ENCODE measurements around the gene SOX8.
"Not testable (repeated sequence)": the region's sequence is repeated elsewhere in the genome, so short reads cannot be mapped to it uniquely, and the experiment has no call there.

The SOX8 gene

GRCh38 chr16:1009358-1010150 is 28.0 kb downstream of the SOX8 start:
- DNase-seq: no peak

GRCh38 chr16:1010251-1010650 is 28.7 kb downstream of the SOX8 start:
- DNase-seq: no peak

GRCh38 chr16:1010815-1011214 is 29.2 kb downstream of the SOX8 start:
- no peak for DNase-seq

GRCh38 chr16:1011316-1012082 is 29.9 kb downstream of the SOX8 start:
- no peak for DNase-seq

GRCh38 chr16:1012135-1012534 is 30.6 kb downstream of the SOX8 start:
- no peak for DNase-seq

GRCh38 chr16:1012722-1013592 is 31.4 kb downstream of the SOX8 start:
- DNase-seq: no peak

GRCh38 chr16:1013593-1013900 is 32.0 kb downstream of the SOX8 start:
- DNase-seq: no peak

GRCh38 chr16:1014221-1014620 is 32.7 kb downstream of the SOX8 start:
- no peak for DNase-seq

GRCh38 chr16:1014771-1015495 is 33.4 kb downstream of the SOX8 start:
- no peak for DNase-seq

GRCh38 chr16:1018447-1019198 is 37.1 kb downstream of the SOX8 start:
- no peak for DNase-seq

GRCh38 chr16:1019231-1020090 is 37.9 kb downstream of the SOX8 start:
- DNase-seq: no peak

GRCh38 chr16:1020091-1020399 is 38.5 kb downstream of the SOX8 start:
- no peak for DNase-seq

- DNase-seq: no peak
Observed at GRCh38 chr16:1020591-1020990, 39.0 kb downstream of the SOX8 start.

- no peak for DNase-seq
Observed at GRCh38 chr16:1021553-1022160, 40.1 kb downstream of the SOX8 start.

GRCh38 chr16:1022466-1022865 is 40.9 kb downstream of the SOX8 start:
- DNase-seq: no peak

- DNase-seq: no peak
Observed at GRCh38 chr16:1024138-1024537, 42.6 kb downstream of the SOX8 start.

GRCh38 chr16:1025183-1025809 is 43.7 kb downstream of the SOX8 start:
- DNase-seq: not testable (repeated sequence)

GRCh38 chr16:1026057-1026783 is 44.6 kb downstream of the SOX8 start:
- no peak for DNase-seq

- DNase-seq: no peak
Observed at GRCh38 chr16:1026784-1027500, 45.4 kb downstream of the SOX8 start.
